A549 (cell line): Measurements from ENCODE around the gene TMEM82.

Source experiments
- CEBPB ChIP-seq, 2 experiments: fragments of >200 bp in 1 of 2; sonication (Bioruptor Twin) in 1 of 2; formaldehyde crosslinking in 1 of 2; IDR thresholded peaks; 2 replicates each; pipeline ENCODE4 v1.6.1; 2012 to 2016
- EHMT2 ChIP-seq: fragments of 200-600 bp; sonication (generic); IDR thresholded peaks from 2 replicates; pipeline ENCODE4 v1.6.1; 2016; ENCODE audit warnings: antibody characterized with exemption, low read depth, mild to moderate bottlenecking, moderate library complexity
- EP300 ChIP-seq, 2 experiments: fragments of >200 bp; sonication (Bioruptor Twin); formaldehyde crosslinking; IDR thresholded peaks; 2 replicates in 1 of 2; 3 replicates in 1 of 2; pipeline ENCODE4 v1.6.1; 2016 to 2017
- POLR2A ChIP-seq: IDR thresholded peaks from 2 replicates; pipeline ENCODE4 v1.6.1; 2012; ENCODE audit warnings: mild to moderate bottlenecking, low read length
- REST ChIP-seq: fragments of 200-600 bp; sonication (generic); IDR thresholded peaks from 2 replicates; pipeline ENCODE4 v1.6.1; 2016; ENCODE audit warnings: antibody characterized with exemption, mild to moderate bottlenecking, moderate library complexity
- USF2 ChIP-seq: fragments of 450-650 bp; IDR thresholded peaks from 2 replicates; pipeline ENCODE4 v1.6.1; 2014; ENCODE audit warnings: antibody characterized with exemption
- ZC3H11A ChIP-seq: fragments of 450-650 bp; IDR thresholded peaks from 2 replicates; pipeline ENCODE4 v1.6.1; 2014; ENCODE audit warnings: antibody characterized with exemption, mild to moderate bottlenecking
- TF ChIP-seq, protein P1 (sequence below): fragments of >200 bp; sonication (Bioruptor Twin); formaldehyde crosslinking; IDR thresholded peaks from 3 replicates; pipeline ENCODE4 v1.5.1; 2016
- TF ChIP-seq, protein P2 (sequence below): IDR thresholded peaks from 2 replicates; pipeline ENCODE4 v1.6.1; 2012

- no peak for TF ChIP-seq ZC3H11A
- TF ChIP-seq POLR2A, result no peak
- TF ChIP-seq, protein P1, sequence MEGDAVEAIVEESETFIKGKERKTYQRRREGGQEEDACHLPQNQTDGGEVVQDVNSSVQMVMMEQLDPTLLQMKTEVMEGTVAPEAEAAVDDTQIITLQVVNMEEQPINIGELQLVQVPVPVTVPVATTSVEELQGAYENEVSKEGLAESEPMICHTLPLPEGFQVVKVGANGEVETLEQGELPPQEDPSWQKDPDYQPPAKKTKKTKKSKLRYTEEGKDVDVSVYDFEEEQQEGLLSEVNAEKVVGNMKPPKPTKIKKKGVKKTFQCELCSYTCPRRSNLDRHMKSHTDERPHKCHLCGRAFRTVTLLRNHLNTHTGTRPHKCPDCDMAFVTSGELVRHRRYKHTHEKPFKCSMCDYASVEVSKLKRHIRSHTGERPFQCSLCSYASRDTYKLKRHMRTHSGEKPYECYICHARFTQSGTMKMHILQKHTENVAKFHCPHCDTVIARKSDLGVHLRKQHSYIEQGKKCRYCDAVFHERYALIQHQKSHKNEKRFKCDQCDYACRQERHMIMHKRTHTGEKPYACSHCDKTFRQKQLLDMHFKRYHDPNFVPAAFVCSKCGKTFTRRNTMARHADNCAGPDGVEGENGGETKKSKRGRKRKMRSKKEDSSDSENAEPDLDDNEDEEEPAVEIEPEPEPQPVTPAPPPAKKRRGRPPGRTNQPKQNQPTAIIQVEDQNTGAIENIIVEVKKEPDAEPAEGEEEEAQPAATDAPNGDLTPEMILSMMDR, result no peak
- TF ChIP-seq REST, result no peak
- TF ChIP-seq USF2, result no peak
- TF ChIP-seq, protein P2, sequence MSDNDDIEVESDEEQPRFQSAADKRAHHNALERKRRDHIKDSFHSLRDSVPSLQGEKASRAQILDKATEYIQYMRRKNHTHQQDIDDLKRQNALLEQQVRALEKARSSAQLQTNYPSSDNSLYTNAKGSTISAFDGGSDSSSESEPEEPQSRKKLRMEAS, result no peak
- TF ChIP-seq CEBPB (IDR thresholded peaks at IDR 0.05), result no peak
- TF ChIP-seq EP300 (IDR thresholded peaks at IDR 0.05), result no peak
- no peak for TF ChIP-seq EHMT2
Measured at GRCh38 chr1:15709226-15709625, 33.1 kb upstream of the TMEM82 start.
